Measurements from ENCODE around the gene LPP. TPM values are rescaled to one million over a fixed set of nuclear protein-coding genes. Genes with fewer than 3 reads are reported as not detected.

Gene LPP
- total RNA-seq, 1 donor from 2014 or later = 97.4 TPM

- Histone ChIP-seq H3K4me1 (peaks cover 32% of the 10 kb centered on the region), H3K27ac (replicated peaks) (no peak overlapping the region), H3K27me3 (ENCODE audit: low read depth) (no peaks in the 10 kb centered on the region), H3K36me3 (no peaks in the 10 kb centered on the region), H3K4me3 (no peak overlapping the region), H3K9me3 (replicated peaks) (no peaks in the 10 kb centered on the region)
- no peak for TF ChIP-seq CTCF (IDR thresholded peaks at IDR 0.05; ENCODE audit: borderline replicate concordance)
- intact Hi-C loops (cut with micrococcal nuclease) = no loop called here
- DNase-seq = no peak
Observed at GRCh38 chr3:188769831-188770230, 615.9 kb downstream of the LPP start.

- H3K4me1 ChIP-seq = peaks cover 58% of the 10 kb centered on the region
- H3K27ac ChIP-seq (replicated peaks) = peak overlapping the region; percentile 56
- no peak overlapping the region for H3K4me3 ChIP-seq
- no peaks in the 10 kb centered on the region for H3K9me3 ChIP-seq (replicated peaks)
- no peak for TF ChIP-seq CTCF (IDR thresholded peaks at IDR 0.05; ENCODE audit: borderline replicate concordance)
- no peaks in the 10 kb centered on the region for H3K36me3 ChIP-seq
- intact Hi-C loops (cut with micrococcal nuclease) = no loop called here
- DNase-seq = no peak
- H3K27me3 ChIP-seq (ENCODE audit: low read depth) = no peaks in the 10 kb centered on the region
Observed at GRCh38 chr3:188772886-188773285, 618.9 kb downstream of the LPP start.

- H3K27me3 ChIP-seq (ENCODE audit: low read depth) = no peaks in the 10 kb centered on the region
- no peak overlapping the region for H3K27ac ChIP-seq (replicated peaks)
- no peaks in the 10 kb centered on the region for H3K9me3 ChIP-seq (replicated peaks)
- peaks cover 79% of the 10 kb centered on the region for H3K4me1 ChIP-seq
- H3K4me3 ChIP-seq = no peak overlapping the region
- intact Hi-C loops (cut with micrococcal nuclease) = no loop called here
- no peaks in the 10 kb centered on the region for H3K36me3 ChIP-seq
- DNase-seq = no peak
- no peak for TF ChIP-seq CTCF (IDR thresholded peaks at IDR 0.05; ENCODE audit: borderline replicate concordance)
Observed at GRCh38 chr3:188775412-188775811, 621.5 kb downstream of the LPP start.

GRCh38 chr3:188776447-188776846 is 622.5 kb downstream of the LPP start:
- no peaks in the 10 kb centered on the region for H3K27me3 ChIP-seq (ENCODE audit: low read depth)
- DNase-seq = no peak
- peaks cover 89% of the 10 kb centered on the region for H3K4me1 ChIP-seq
- no peak for TF ChIP-seq CTCF (IDR thresholded peaks at IDR 0.05; ENCODE audit: borderline replicate concordance)
- no peaks in the 10 kb centered on the region for H3K36me3 ChIP-seq
- H3K9me3 ChIP-seq (replicated peaks) = no peaks in the 10 kb centered on the region
- H3K4me3 ChIP-seq = no peak overlapping the region
- H3K27ac ChIP-seq (replicated peaks) = no peak overlapping the region
- intact Hi-C loops (cut with micrococcal nuclease) = no loop called here

GRCh38 chr3:188778091-188778852 is 624.3 kb downstream of the LPP start:
- TF ChIP-seq CTCF (IDR thresholded peaks at IDR 0.05; ENCODE audit: borderline replicate concordance) = no peak
- peaks cover 88% of the 10 kb centered on the region for H3K4me1 ChIP-seq
- no peaks in the 10 kb centered on the region for H3K9me3 ChIP-seq (replicated peaks)
- H3K27me3 ChIP-seq (ENCODE audit: low read depth) = no peaks in the 10 kb centered on the region
- H3K36me3 ChIP-seq = no peaks in the 10 kb centered on the region
- H3K27ac ChIP-seq (replicated peaks) = no peak overlapping the region
- intact Hi-C loops (cut with micrococcal nuclease) = no loop called here
- no peak for DNase-seq
- no peak overlapping the region for H3K4me3 ChIP-seq
